Smooth muscle cell (in vitro differentiated cells): ENCODE results near the gene CSN2. TPM values are rescaled to one million over a fixed set of nuclear protein-coding genes. Genes with fewer than 3 reads are reported as not detected.

ENCODE experiments used
- DNase-seq: peaks from one replicate; lab custom pipeline; 2025; ENCODE audit not compliant: unreplicated experiment; lab: John Stamatoyannopoulos, UW
- H2AFZ ChIP-seq: fragments of 200-600 bp; sonication (generic); 2 replicates; pipeline ENCODE4 v1.6.0; 2016; ENCODE audit warnings: antibody characterized with exemption, low read depth, mild to moderate bottlenecking
- H3F3A ChIP-seq: fragments of 200-600 bp; sonication (generic); 2 replicates; pipeline ENCODE4 v1.6.0; 2017; ENCODE audit warnings: antibody characterized with exemption, low read depth
- H3K27ac ChIP-seq: fragments of 200-600 bp; sonication (generic); 2 replicates; pipeline ENCODE4 v1.5.1; 2016; ENCODE audit warnings: low read depth, mild to moderate bottlenecking
- H3K27me3 ChIP-seq: fragments of 200-600 bp; sonication (generic); 2 replicates; pipeline ENCODE4 v1.6.1; 2016; ENCODE audit warnings: low read depth, mild to moderate bottlenecking
- H3K36me3 ChIP-seq: fragments of 200-600 bp; sonication (generic); 2 replicates; pipeline ENCODE4 v1.5.1; 2016; ENCODE audit warnings: low read depth
- H3K4me1 ChIP-seq: fragments of 200-600 bp; sonication (generic); 2 replicates; pipeline ENCODE4 v1.5.1; 2016; ENCODE audit warnings: low read depth
- H3K4me2 ChIP-seq: fragments of 200-600 bp; sonication (generic); 2 replicates; pipeline ENCODE4 v1.6.0; 2016; ENCODE audit warnings: mild to moderate bottlenecking
- H3K4me3 ChIP-seq: fragments of 200-600 bp; sonication (generic); 2 replicates; pipeline ENCODE4 v1.5.1; 2016; ENCODE audit warnings: mild to moderate bottlenecking
- H3K79me2 ChIP-seq: fragments of 200-600 bp; sonication (generic); 2 replicates; pipeline ENCODE4 v1.6.0; 2016; ENCODE audit warnings: low read depth, mild to moderate bottlenecking
- H3K9ac ChIP-seq: fragments of 200-600 bp; sonication (generic); 2 replicates; pipeline ENCODE4 v1.6.0; 2016; ENCODE audit warnings: low read depth
- H3K9me3 ChIP-seq: fragments of 200-600 bp; sonication (generic); replicated peaks from 2 replicates; pipeline ENCODE4 v1.5.1; 2016; ENCODE audit warnings: low read depth
- H4K20me1 ChIP-seq: fragments of 200-600 bp; sonication (generic); 2 replicates; pipeline ENCODE4 v1.6.0; 2016; ENCODE audit warnings: low read depth
- WGBS: methylation state at CpG from one replicate; pipeline ENCODE4 v1.1.7; 2016; ENCODE audit warnings: low lambda C conversion rate; 5-methylcytosine and 5-hydroxymethylcytosine counted together
- polyA plus RNA-seq: library from polyadenylated mRNA; unstranded; fragments of >200 nt; fragmentation: Nextera tagmentation; extraction: Ambion mirVana; gene quantifications from 2 replicates; pipeline ENCODE4 v1.2.1, GENCODE V29; 2016
- total RNA-seq: library from RNA; depleted of rRNA; stranded (reverse); fragments of >200 nt; gene quantifications from 2 replicates; pipeline ENCODE4 v1.2.3, GENCODE V29; 2014
- TF ChIP-seq, protein P1 (sequence below): fragments of 200-600 bp; sonication (generic); IDR thresholded peaks from 2 replicates; pipeline ENCODE4 v1.5.1; 2017; ENCODE audit warnings: borderline replicate concordance, mild to moderate bottlenecking, antibody characterized with exemption; ENCODE audit not compliant: insufficient read depth, poor library complexity, severe bottlenecking

CSN2 gene
- total and polyA plus RNA-seq, 2 experiments from 2014 or later: not detected

DNA sequence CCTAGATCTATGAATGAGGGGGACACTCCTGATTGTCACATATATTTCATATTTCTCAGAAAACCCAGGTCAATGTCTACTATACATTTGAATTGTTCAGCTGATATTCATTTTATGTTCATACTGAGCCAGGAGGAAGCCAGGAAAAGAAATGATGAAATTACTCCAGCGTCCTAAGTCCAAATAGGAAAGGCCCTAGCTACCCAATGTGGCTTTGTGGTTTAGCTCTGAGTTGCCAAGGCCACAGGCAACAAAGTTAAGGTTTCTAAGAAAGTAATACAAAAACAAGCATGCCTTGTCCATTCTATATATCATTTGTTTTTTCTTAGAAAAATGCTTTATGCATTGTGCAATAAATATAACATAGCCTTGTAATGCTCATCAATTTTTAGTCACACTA lies 4.5 kb upstream of the CSN2 start:
- Histone ChIP-seq H2AFZ (no peak overlapping the region), H3K79me2 (no peaks in the 10 kb centered on the region), H3K27ac (no peak overlapping the region), H3K4me3 (no peak overlapping the region), H3K4me2 (no peak overlapping the region), H3K36me3 (no peaks in the 10 kb centered on the region), H3K27me3 (peaks cover 5% of the 10 kb centered on the region), H4K20me1 (no peaks in the 10 kb centered on the region), H3K4me1 (no peaks in the 10 kb centered on the region), H3F3A (no peaks in the 10 kb centered on the region), H3K9ac (no peak overlapping the region), H3K9me3 (no peaks in the 10 kb centered on the region)
- TF ChIP-seq, protein P1, sequence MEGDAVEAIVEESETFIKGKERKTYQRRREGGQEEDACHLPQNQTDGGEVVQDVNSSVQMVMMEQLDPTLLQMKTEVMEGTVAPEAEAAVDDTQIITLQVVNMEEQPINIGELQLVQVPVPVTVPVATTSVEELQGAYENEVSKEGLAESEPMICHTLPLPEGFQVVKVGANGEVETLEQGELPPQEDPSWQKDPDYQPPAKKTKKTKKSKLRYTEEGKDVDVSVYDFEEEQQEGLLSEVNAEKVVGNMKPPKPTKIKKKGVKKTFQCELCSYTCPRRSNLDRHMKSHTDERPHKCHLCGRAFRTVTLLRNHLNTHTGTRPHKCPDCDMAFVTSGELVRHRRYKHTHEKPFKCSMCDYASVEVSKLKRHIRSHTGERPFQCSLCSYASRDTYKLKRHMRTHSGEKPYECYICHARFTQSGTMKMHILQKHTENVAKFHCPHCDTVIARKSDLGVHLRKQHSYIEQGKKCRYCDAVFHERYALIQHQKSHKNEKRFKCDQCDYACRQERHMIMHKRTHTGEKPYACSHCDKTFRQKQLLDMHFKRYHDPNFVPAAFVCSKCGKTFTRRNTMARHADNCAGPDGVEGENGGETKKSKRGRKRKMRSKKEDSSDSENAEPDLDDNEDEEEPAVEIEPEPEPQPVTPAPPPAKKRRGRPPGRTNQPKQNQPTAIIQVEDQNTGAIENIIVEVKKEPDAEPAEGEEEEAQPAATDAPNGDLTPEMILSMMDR: no peak
- WGBS: 67% methylated on average over 1 of the region's 1 CpG
- no peak for DNase-seq

DNA sequence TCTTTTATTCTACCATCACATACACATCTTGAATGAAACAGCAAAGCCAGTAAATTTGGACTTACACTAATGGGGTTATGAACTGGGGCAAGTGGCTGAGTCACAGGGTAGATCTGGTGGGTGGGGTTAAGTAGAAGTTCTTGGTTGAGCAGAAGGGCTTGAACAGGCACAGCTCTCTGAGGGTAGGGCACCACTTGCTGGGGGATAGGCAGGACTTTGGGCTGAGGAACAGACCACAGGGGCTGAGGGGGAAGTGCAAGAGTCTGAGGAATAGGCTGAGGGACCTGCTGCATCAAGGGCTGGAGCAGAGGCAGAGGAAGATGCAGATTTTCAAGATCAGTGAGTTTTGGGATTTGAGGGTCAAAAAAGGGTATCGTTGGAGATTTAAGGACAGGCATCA lies 8.3 kb downstream of the CSN2 start:
- Histone ChIP-seq H3K4me3 (no peak overlapping the region), H3K36me3 (no peaks in the 10 kb centered on the region), H3K9me3 (no peaks in the 10 kb centered on the region), H3K27ac (no peak overlapping the region), H3K4me1 (peaks cover 7% of the 10 kb centered on the region), H3K4me2 (no peak overlapping the region), H3F3A (no peaks in the 10 kb centered on the region), H3K27me3 (no peaks in the 10 kb centered on the region), H2AFZ (no peak overlapping the region), H3K79me2 (no peaks in the 10 kb centered on the region), H4K20me1 (no peaks in the 10 kb centered on the region), H3K9ac (no peak overlapping the region)
- TF ChIP-seq, protein P1: no peak
- DNase-seq: no peak
- WGBS: 81% methylated on average over 1 of the region's 1 CpG

DNA sequence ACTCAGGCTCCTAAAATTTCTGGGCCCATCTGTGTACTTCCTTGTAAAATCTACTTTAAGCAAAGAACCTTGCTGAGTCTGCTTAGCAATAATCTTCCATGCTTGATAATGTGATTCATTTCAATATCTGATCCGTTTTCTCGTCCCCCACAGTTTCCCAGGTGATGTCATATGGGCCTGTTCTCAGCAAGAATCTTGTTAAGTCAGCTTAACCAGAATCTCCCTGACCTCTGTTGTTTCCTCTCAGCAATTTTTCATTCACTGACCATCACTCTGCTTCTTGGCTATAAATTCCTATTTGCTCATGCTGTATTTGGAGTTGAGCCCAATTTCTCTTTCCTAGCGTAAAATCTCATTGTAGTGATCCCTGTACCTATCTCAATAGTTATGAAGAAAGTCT lies 13.9 kb downstream of the CSN2 start:
- Histone ChIP-seq H3K36me3 (no peaks in the 10 kb centered on the region), H3K27me3 (no peaks in the 10 kb centered on the region), H3F3A (no peaks in the 10 kb centered on the region), H3K4me3 (no peak overlapping the region), H3K79me2 (no peaks in the 10 kb centered on the region), H3K4me1 (peaks cover 7% of the 10 kb centered on the region), H3K9me3 (no peaks in the 10 kb centered on the region), H4K20me1 (no peaks in the 10 kb centered on the region), H2AFZ (no peak overlapping the region), H3K9ac (no peak overlapping the region), H3K4me2 (no peak overlapping the region), H3K27ac (no peak overlapping the region)
- DNase-seq: no peak
- 85% methylated on average over 3 of the region's 3 CpGs for WGBS
- TF ChIP-seq, protein P1: no peak

DNA sequence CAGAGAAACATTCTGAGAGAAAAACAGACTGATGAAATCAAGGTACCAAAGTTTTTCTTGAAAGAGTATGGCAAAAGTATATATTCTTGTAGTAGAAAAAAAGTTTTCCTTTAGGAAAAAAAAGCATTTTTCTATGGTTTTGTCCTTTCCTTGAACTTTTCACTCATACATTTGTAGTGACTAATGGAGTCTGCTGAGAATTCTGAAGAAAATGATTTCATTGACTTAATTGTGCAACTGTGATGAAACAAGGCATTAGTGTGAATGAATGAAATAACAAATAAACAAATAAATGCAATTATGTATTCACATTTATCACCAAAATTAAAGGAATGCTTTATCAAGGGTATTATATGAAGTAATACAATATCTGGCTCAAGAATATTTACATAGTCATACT lies 29.0 kb downstream of the CSN2 start:
- H3K27ac ChIP-seq: no peak overlapping the region
- no peaks in the 10 kb centered on the region for H3K4me1 ChIP-seq
- no peak overlapping the region for H3K9ac ChIP-seq
- no peaks in the 10 kb centered on the region for H3F3A ChIP-seq
- no peaks in the 10 kb centered on the region for H3K9me3 ChIP-seq
- TF ChIP-seq, protein P1: no peak
- no peaks in the 10 kb centered on the region for H3K27me3 ChIP-seq
- H3K4me2 ChIP-seq: no peak overlapping the region
- H2AFZ ChIP-seq: no peak overlapping the region
- H4K20me1 ChIP-seq: no peaks in the 10 kb centered on the region
- H3K79me2 ChIP-seq: no peaks in the 10 kb centered on the region
- H3K4me3 ChIP-seq: no peak overlapping the region
- H3K36me3 ChIP-seq: no peaks in the 10 kb centered on the region
- DNase-seq: no peak
